ENCODE data around the gene SMIM35. TPM values are rescaled to one million over a fixed set of nuclear protein-coding genes. Genes with fewer than 3 reads are reported as not detected.

SMIM35 gene
- total and polyA plus RNA-seq, 2 donors (not counting 1 experiment from before 2014, with no cell fraction given), result not detected

DNA sequence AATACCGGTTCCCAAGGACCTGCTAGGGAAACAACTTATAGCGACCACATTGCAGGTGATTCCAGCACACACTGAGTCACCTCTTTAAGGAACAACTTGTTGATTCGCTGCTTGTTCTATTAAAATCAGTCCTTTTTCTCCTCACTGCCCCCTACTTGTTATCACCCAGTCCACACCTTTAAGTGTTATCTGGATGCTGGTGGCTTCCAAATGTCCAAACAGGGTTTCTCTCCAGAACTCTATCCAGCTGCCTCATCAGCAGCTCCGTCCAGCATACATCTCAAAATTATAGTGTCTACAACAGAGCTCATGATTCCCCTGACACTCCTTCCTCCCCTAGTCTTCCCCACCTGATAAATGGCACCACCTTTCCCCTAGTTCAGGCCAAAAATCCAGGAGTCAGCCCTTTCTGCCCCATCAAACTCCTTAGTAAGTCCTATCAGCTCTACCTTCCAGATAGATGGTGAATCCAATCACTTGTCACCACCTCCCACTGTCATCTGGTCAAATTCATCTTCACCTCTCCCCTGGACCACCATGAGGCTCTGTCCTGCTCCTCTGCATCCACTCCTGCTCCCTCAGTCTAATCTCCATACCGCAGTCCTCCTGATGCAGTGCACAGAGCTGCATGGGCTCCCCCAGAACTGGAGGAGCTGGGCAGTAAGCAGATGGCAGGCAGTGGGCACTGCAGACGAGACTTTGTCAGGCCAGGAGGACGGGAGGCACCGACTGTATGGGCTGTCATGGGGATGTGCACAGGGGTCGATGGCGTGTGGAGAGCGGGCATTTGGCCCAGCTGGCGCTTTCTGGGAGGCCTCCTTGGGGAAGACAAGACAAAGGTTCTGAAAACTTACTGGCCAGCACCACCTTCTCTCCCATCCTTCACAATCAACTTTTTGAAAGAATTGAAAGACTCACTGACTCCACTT is 81.3 kb downstream of the SMIM35 start:
- Histone ChIP-seq H3K79me2 (ENCODE audit: control insufficient read depth, insufficient read depth, low read length) (no peaks in the 10 kb centered on the region), H3K4me3 (replicated peaks in 1 of 4; ENCODE audit: control extremely low read depth in 1 of 4, insufficient read depth in 1 of 4, low read depth in 3 of 4, low read length in 4 of 4) (no peak overlapping the region), H4K20me1 (ENCODE audit: control insufficient read depth, extremely low read depth, insufficient read depth, low read length) (no peaks in the 10 kb centered on the region), H3K4me2 (ENCODE audit: extremely low read depth, insufficient read depth, low read length) (no peak overlapping the region), H3K9ac (ENCODE audit: insufficient read depth, low read length) (no peak overlapping the region), H3K27me3 (ENCODE audit: control insufficient read depth, insufficient read depth, low read length) (no peaks in the 10 kb centered on the region), H3K36me3 (ENCODE audit: control insufficient read depth, insufficient read depth, low read length) (no peaks in the 10 kb centered on the region), H3K27ac (ENCODE audit: insufficient read depth, low read length) (no peak overlapping the region), H2AFZ (ENCODE audit: low read length) (no peak overlapping the region), H3K4me1 (ENCODE audit: control insufficient read depth, extremely low read depth, insufficient read depth, low read length) (no peaks in the 10 kb centered on the region), H3K9me3 (ENCODE audit: control insufficient read depth, insufficient read depth, low read depth, low read length) (no peaks in the 10 kb centered on the region)
- no peak for DNase-seq (ENCODE audit: low read depth in 2 of 2)
- TF ChIP-seq EZH2 (IDR thresholded peaks at IDR 0.05; ENCODE audit: low read length, missing control alignments), result no peak
- TF ChIP-seq, protein P1, sequence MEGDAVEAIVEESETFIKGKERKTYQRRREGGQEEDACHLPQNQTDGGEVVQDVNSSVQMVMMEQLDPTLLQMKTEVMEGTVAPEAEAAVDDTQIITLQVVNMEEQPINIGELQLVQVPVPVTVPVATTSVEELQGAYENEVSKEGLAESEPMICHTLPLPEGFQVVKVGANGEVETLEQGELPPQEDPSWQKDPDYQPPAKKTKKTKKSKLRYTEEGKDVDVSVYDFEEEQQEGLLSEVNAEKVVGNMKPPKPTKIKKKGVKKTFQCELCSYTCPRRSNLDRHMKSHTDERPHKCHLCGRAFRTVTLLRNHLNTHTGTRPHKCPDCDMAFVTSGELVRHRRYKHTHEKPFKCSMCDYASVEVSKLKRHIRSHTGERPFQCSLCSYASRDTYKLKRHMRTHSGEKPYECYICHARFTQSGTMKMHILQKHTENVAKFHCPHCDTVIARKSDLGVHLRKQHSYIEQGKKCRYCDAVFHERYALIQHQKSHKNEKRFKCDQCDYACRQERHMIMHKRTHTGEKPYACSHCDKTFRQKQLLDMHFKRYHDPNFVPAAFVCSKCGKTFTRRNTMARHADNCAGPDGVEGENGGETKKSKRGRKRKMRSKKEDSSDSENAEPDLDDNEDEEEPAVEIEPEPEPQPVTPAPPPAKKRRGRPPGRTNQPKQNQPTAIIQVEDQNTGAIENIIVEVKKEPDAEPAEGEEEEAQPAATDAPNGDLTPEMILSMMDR (conservative IDR thresholded peaks at IDR 0.05 in 1 of 2, IDR thresholded peaks at IDR 0.05 in 1 of 2; ENCODE audit: low read depth in 1 of 2, low read length in 2 of 2), result no peak

DNA sequence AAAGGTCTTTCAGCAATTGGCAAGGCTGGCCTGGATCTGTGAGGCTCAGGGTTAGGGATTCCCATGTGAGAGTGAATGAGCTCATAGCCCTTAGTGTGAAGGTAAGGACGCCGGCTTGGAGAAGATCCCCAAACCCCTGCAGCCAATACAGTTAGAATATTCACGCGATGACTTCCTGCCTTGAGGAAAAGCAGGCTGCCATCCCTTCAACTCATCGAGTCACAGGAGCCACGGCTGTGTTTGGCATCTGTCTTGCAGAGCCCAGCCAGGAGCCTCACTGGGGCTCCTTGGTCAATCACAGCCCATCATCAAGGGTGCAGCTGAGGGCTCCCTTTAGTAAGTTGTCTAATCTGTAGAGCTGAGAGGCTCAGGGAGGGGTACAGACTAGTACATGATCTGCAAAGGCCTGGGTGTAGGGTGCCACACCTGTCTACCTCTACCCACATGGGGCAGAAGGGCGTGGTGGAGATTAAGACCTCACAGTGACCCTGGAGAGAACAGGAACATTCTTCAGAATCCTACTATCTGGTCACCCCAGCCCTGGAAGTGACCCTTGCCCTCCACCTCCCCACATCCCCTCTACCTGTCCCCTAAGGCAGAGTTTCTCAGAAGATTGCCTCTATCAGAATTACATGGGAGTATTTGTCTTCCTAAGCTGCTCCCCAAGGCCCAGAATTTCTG is 82.1 kb downstream of the SMIM35 start:
- Histone ChIP-seq H3K9ac (ENCODE audit: insufficient read depth, low read length) (no peak overlapping the region), H3K79me2 (ENCODE audit: control insufficient read depth, insufficient read depth, low read length) (no peaks in the 10 kb centered on the region)

DNA sequence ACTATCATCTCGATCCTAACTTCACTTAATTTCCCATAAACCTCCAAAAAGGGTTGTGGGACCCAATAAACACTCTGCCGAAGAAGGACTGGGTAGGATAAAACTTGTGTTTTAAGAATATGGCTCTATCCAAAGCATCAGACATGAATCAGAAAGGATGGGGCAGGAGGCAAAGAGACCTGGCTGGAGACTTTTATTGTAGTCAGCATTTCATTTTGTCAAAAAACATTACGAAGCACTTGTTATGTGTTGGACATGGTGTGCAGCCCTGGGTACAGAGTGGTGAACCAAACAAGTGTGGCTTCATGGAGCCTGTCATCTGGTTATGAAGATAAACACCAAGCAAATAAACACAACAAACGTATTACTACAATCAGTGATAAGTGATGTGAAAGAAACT is 83.3 kb downstream of the SMIM35 start:
- no peak overlapping the region for H2AFZ ChIP-seq (ENCODE audit: low read length)
- no peak overlapping the region for H3K4me2 ChIP-seq (ENCODE audit: extremely low read depth, insufficient read depth, low read length)
- no peaks in the 10 kb centered on the region for H3K27me3 ChIP-seq (ENCODE audit: control insufficient read depth, insufficient read depth, low read length)
- DNase-seq (ENCODE audit: low read depth in 2 of 2), result no peak
- H3K4me3 ChIP-seq (replicated peaks in 1 of 4; ENCODE audit: control extremely low read depth in 1 of 4, insufficient read depth in 1 of 4, low read depth in 3 of 4, low read length in 4 of 4), result no peak overlapping the region
- H3K9ac ChIP-seq (ENCODE audit: insufficient read depth, low read length), result no peak overlapping the region
- TF ChIP-seq EZH2 (IDR thresholded peaks at IDR 0.05; ENCODE audit: low read length, missing control alignments), result no peak
- TF ChIP-seq, protein P1 (conservative IDR thresholded peaks at IDR 0.05 in 1 of 2, IDR thresholded peaks at IDR 0.05 in 1 of 2; ENCODE audit: low read depth in 1 of 2, low read length in 2 of 2), result no peak
- no peaks in the 10 kb centered on the region for H4K20me1 ChIP-seq (ENCODE audit: control insufficient read depth, extremely low read depth, insufficient read depth, low read length)
- H3K9me3 ChIP-seq (ENCODE audit: control insufficient read depth, insufficient read depth, low read depth, low read length), result no peaks in the 10 kb centered on the region
- H3K4me1 ChIP-seq (ENCODE audit: control insufficient read depth, extremely low read depth, insufficient read depth, low read length), result no peaks in the 10 kb centered on the region
- H3K36me3 ChIP-seq (ENCODE audit: control insufficient read depth, insufficient read depth, low read length), result no peaks in the 10 kb centered on the region
- no peaks in the 10 kb centered on the region for H3K79me2 ChIP-seq (ENCODE audit: control insufficient read depth, insufficient read depth, low read length)
- H3K27ac ChIP-seq (ENCODE audit: insufficient read depth, low read length), result no peak overlapping the region

More for the DNA sequence above, 82.1 kb downstream of the SMIM35 start:
- no peak overlapping the region for H3K4me3 ChIP-seq (replicated peaks in 1 of 4; ENCODE audit: control extremely low read depth in 1 of 4, insufficient read depth in 1 of 4, low read depth in 3 of 4, low read length in 4 of 4)
- no peaks in the 10 kb centered on the region for H3K36me3 ChIP-seq (ENCODE audit: control insufficient read depth, insufficient read depth, low read length)
- H3K4me2 ChIP-seq (ENCODE audit: extremely low read depth, insufficient read depth, low read length), result no peak overlapping the region
- no peak for DNase-seq (ENCODE audit: low read depth in 2 of 2)
- H3K9me3 ChIP-seq (ENCODE audit: control insufficient read depth, insufficient read depth, low read depth, low read length), result no peaks in the 10 kb centered on the region
- no peak overlapping the region for H2AFZ ChIP-seq (ENCODE audit: low read length)
- no peak for TF ChIP-seq EZH2 (IDR thresholded peaks at IDR 0.05; ENCODE audit: low read length, missing control alignments)
- TF ChIP-seq, protein P1 (conservative IDR thresholded peaks at IDR 0.05 in 1 of 2, IDR thresholded peaks at IDR 0.05 in 1 of 2; ENCODE audit: low read depth in 1 of 2, low read length in 2 of 2), result no peak
- H3K27ac ChIP-seq (ENCODE audit: insufficient read depth, low read length), result no peak overlapping the region
- no peaks in the 10 kb centered on the region for H4K20me1 ChIP-seq (ENCODE audit: control insufficient read depth, extremely low read depth, insufficient read depth, low read length)
- no peaks in the 10 kb centered on the region for H3K4me1 ChIP-seq (ENCODE audit: control insufficient read depth, extremely low read depth, insufficient read depth, low read length)
- no peaks in the 10 kb centered on the region for H3K27me3 ChIP-seq (ENCODE audit: control insufficient read depth, insufficient read depth, low read length)
